ENCODE measurements around the gene AMOTL1.
A peak's percentile ranks its signal among the peaks of the same experiment; 100 is the strongest.
"Not testable (repeated sequence)": the region's sequence is repeated elsewhere in the genome, so short reads cannot be mapped to it uniquely, and the experiment has no call there.

The AMOTL1 gene

GRCh38 chr11:94883878-94884277 is 115.7 kb downstream of the AMOTL1 start:
- DNase-seq (ENCODE audit: low spot score): no peak

- no peak for DNase-seq (ENCODE audit: low spot score)
These were observed 116.2 kb downstream of the AMOTL1 start for GRCh38 chr11:94884376-94884775.

- no peak for DNase-seq (ENCODE audit: low spot score)
These were observed 117.0 kb downstream of the AMOTL1 start for GRCh38 chr11:94885133-94885532.

- DNase-seq (ENCODE audit: low spot score): no peak
These were observed 117.4 kb downstream of the AMOTL1 start for GRCh38 chr11:94885581-94885980.

- no peak for DNase-seq (ENCODE audit: low spot score)
These were observed 120.0 kb downstream of the AMOTL1 start for GRCh38 chr11:94888204-94888603.

- no peak for DNase-seq (ENCODE audit: low spot score)
These were observed 127.3 kb downstream of the AMOTL1 start for GRCh38 chr11:94895451-94895850.

GRCh38 chr11:94895971-94896370 is 127.8 kb downstream of the AMOTL1 start:
- peak; percentile 52 for DNase-seq (ENCODE audit: low spot score)

GRCh38 chr11:94897330-94897768 is 129.2 kb downstream of the AMOTL1 start:
- DNase-seq (ENCODE audit: low spot score): peak; percentile 59

GRCh38 chr11:94907226-94907625 is 139.1 kb downstream of the AMOTL1 start:
- no peak for DNase-seq (ENCODE audit: low spot score)

- DNase-seq (ENCODE audit: low spot score): peak; percentile 70
These were observed 141.2 kb downstream of the AMOTL1 start for GRCh38 chr11:94909371-94909820.

GRCh38 chr11:94910270-94910669 is 142.1 kb downstream of the AMOTL1 start:
- DNase-seq (ENCODE audit: low spot score): no peak

- peak; percentile 87 for DNase-seq (ENCODE audit: low spot score)
These were observed 142.6 kb downstream of the AMOTL1 start for GRCh38 chr11:94910779-94911178.

GRCh38 chr11:94912806-94913205 is 144.7 kb downstream of the AMOTL1 start:
- no peak for DNase-seq (ENCODE audit: low spot score)

GRCh38 chr11:94913718-94914394 is 145.7 kb downstream of the AMOTL1 start:
- DNase-seq (ENCODE audit: low spot score): not testable (repeated sequence)

GRCh38 chr11:94920311-94920710 is 152.2 kb downstream of the AMOTL1 start:
- DNase-seq (ENCODE audit: low spot score): no peak

- DNase-seq (ENCODE audit: low spot score): no peak
These were observed 154.3 kb downstream of the AMOTL1 start for GRCh38 chr11:94922321-94923003.

GRCh38 chr11:94923004-94923334 is 154.8 kb downstream of the AMOTL1 start:
- no peak for DNase-seq (ENCODE audit: low spot score)

- DNase-seq (ENCODE audit: low spot score): no peak
These were observed 156.0 kb downstream of the AMOTL1 start for GRCh38 chr11:94924171-94924572.

- no peak for DNase-seq (ENCODE audit: low spot score)
These were observed 156.5 kb downstream of the AMOTL1 start for GRCh38 chr11:94924612-94925011.

GRCh38 chr11:94925422-94926270 is 157.5 kb downstream of the AMOTL1 start:
- no peak for DNase-seq (ENCODE audit: low spot score)

GRCh38 chr11:94926271-94926625 is 158.1 kb downstream of the AMOTL1 start:
- DNase-seq (ENCODE audit: low spot score): no peak

Data from GM03348 (cell line).